Stimulated activated CD4-positive, alpha-beta T cell treated with anti-CD3 and anti-CD28 coated beads, Interleukin-12 subunit alpha, Interleukin-12 subunit beta, amount 100 ng/mL, for 4 hours (primary cell): ENCODE measurements around the gene G6PC2.
"Not testable (repeated sequence)": the region's sequence is repeated elsewhere in the genome, so short reads cannot be mapped to it uniquely, and the experiment has no call there.

Experiments
- DNase-seq: peaks from one replicate; pipeline ENCODE4 v3.0.0-alpha.2; 2020

The G6PC2 gene

DNA sequence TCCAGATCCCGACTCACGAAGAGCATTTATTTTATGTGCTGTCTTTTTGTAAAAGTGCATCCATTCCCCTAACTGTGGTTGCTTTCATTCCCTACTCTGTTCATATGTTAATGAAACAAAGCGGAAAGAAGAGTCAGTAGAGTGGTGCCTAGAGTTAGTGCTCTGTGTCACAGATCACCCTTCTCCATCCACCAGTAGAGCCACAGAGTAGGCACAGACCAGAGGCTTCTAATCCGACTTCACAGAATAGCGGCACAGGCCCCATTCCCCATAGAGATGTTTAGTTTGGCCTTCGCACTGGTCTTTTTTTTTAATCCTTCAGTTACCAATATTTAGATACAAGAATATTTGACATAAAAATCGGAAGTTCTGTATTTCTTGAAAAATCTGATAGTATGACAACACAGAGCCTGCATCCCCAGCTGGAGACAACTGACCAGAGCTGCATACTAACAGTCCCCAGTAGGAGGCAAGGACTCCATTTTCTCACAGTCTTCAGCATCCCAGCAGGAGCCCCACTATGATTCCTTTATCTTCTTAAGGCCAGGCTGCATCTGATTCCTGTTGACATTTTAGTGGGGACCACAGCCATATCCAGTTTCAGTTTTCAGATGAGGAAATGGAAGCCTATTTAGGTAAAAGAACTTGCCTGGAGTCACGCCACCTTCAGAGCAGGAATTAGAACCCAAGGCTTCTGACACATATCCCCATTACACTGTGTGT is 7.0 kb downstream of the G6PC2 start:
- no peak for DNase-seq

DNA sequence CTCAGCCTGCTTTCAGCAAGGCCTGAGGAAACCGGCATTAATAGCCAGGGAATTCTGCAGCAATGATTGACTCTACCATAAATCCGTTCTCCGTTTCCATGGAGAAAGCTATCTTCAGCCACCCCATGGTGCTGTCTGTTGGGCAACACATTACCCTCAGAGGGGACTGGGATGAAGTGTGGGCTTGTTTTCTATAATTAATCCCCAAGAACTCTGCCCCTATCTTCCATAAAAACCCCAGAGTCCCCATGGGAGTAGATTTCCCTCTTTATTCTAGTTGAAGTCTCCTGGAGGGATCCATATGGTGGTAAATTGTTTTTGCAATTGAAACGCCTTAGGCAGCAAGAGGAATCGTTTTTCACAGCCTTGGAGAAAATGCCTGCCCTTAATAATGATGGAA is 9.2 kb downstream of the G6PC2 start:
- no peak for DNase-seq

DNA sequence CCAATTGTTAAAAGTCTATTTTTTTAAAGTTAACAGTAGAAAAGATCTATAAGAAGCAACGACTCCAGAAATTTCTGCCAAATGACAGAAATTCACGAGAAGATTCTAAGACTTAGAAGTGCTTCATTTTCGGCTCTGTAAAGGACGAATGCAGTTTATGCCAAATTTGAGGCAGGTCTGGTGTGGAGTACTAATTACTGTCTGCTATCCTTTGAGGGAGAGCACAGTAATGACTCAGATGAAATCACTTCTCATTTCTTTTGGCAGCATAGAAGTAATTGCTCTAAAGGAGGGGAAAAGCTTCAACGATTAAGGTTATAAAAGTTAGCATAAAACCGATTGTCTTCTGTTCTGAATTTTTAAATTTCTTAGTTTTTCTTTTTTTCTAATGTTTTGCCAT is 11.4 kb downstream of the G6PC2 start:
- no peak for DNase-seq

DNA sequence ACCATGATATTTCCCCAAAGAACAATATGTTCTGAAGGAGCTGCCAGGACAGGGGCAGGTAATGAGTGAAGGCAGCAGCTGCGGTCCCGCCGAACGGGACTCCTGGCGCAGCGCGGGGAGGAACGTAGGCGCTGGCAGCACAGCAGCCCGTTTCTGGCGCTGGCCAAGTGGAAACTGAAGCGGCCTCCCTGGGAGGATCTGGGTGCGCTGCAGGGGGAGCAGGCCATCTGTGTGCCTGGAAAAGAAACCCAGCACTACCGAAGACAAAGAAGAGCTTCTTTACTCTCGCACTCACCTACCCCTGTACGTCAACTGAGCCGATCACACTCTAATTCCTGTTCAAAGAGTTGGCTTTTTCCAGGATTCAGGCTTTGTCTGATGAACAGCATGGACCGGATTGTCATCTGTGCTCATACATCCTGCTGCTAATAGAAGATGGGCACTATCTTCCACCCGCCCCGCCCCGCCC is 11.8 kb downstream of the G6PC2 start:
- DNase-seq = no peak

DNA sequence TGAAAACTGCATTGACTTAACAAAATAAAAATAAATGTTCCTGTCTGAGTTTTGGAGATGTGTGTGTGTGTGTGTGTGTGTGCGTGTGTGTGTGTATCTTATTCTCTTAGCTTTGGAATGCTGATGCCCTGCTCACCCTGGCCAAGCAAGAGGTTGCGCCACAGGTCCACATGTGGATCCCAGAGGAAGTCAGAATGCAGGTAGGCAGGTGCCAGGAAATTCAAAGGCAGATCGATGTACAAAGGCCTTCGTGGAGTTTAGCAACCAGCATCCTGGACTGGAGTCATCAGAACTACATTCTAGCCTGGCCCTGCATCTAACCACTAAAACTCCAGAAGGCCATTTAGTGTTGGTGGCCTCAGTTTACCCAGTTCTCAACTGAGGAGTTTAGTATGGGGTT is 12.4 kb downstream of the G6PC2 start:
- no peak for DNase-seq

DNA sequence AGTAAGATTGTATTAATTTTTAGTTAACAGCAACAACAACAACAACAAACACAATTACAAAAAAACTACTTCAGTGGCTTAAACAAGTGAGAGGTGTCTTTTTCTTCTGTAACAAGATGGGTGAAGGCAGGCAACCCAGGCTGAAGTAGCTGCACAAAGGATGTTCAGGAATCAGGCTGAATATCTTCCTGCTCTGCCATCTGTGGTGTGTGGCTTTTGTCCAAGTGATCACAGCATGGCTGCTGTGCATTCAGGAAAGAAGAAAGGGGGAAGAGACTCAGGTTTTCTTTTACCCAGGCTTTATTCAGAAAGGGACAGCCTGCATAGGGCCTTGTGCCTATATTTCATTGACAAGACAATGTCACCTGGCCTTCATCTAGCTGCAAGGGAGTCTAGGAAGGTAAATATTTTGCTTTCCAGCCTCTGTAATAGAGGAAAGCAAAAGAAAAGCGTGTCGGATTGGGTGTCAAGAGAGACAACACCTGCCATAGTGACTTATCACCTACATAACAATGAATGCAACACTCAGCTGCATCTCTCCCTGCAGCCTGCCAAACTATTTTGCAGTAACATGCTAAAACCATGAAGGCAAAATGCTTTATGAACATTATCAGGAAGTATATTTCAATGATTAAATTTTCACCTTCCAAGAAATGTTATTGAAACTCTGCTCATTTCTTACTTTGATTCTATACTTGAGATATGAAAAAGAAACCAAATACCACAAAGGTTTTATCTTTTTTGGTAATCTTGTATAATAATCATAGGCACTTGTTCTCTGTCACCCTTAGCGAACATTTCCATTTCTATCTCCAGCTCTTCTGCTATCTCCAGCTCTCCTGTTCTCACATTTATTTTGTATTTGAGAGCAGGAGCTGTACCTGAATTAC is 14.6 kb downstream of the G6PC2 start:
- DNase-seq = no peak

DNA sequence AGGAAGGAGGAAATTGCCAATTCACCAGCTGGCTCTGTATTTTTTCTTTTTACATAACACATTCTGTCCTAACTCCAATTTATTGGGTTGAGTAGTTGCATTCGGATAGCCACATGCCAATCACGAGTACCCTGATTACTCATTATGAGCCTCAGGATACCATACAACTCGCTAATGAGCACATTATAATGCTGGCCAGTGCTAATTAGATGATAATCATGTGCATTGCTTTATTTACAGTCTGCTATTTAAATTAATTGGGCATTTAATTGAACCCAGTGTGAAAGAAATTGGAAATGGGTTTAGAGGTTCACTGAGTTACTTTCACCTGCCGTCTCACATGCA is 15.2 kb downstream of the G6PC2 start:
- no peak for DNase-seq

DNA sequence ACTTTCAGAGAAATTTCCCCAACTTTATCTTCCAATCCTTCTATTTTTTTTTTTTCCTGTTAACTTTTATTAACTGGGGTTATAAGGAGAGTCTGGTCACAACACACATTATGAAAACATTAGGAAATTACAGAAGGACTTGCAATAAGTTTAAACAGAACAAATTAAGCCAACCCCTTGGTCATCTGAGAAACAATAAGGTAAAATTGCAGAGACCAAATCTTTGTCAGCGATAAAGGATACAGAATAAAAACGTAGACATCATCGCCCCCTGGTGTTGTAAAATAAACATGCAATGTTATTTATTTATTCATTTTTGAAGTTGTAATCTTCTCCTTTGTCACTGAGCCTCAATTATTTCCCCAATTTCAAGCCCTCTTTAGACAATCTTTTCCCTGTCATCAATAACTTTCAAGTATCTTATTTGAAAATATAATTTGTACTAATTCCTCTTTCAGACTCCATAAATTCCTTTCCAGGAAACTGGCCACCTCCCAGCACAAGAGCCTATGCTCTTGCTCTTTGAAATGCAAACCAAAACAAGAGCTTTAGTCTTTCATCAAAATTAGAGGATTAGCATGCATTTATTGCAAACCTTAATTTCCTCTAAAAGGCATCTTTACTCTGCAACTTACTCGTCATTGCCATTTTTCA is 19.5 kb downstream of the G6PC2 start:
- no peak for DNase-seq

DNA sequence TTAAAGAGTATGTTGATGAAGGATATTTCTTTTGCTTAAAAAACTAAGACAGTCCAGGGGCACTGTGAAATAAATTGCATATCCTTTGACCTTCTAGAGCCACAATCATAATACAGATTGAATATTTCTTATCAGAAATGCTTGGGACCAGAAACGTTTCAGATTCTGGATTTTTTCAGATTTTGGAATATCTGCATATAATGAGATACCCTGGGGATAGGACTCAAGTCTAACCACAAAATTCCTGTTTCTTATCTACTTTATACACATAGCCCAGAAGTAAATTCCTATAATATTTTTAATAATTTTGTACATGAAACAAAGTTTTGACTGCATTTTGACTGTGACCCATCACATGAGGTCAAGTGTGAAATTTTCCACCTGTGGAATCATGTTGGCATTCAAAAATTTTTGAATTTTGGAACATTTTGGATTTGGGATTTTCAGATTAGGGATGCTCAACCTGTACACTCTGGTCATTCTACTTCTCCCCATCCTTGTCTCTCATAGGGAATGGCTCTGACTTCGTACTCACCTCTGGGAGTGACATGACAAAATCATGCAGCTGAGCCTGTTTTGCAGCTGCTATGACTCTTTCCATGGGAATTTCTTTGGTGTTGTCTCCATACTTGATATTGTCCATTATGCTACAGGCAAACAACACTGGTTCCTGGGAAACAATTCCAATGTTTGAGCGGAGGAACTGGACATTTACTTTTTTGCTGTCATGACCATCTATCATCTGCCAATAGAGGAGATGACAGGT is 25.7 kb downstream of the G6PC2 start:
- DNase-seq = no peak

DNA sequence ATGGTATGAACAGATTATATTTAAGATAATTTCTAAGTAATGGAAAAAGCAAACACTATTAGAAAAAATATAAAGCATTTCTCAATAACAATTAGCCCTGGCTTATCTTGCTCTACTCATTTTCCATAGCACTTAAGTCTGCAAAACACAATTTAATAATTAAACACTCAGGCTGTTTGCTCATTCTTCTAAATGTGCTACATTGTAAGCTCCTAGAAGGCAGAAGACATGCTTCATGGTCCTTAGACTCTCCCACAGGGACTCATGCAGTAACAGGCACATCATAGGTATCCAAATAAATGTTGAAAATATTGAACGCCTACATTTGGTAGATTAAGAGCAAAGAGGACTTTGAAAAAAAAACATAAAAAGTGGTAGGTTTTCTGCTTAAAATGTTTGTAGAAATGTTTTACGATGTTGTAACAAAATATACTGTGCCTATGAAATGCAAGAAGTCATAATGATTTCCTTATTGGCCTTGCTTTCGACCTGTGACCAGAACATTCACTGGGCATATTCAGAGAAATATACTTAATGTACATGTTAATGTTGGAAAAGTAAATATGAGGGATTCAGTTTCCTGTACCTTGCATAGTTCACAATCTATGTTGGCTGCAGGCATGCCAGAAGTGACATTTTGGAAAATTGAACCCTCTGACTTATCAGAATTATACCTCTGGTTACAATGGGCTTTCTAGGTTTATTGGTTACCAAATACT is 27.2 kb downstream of the G6PC2 start:
- no peak for DNase-seq

DNA sequence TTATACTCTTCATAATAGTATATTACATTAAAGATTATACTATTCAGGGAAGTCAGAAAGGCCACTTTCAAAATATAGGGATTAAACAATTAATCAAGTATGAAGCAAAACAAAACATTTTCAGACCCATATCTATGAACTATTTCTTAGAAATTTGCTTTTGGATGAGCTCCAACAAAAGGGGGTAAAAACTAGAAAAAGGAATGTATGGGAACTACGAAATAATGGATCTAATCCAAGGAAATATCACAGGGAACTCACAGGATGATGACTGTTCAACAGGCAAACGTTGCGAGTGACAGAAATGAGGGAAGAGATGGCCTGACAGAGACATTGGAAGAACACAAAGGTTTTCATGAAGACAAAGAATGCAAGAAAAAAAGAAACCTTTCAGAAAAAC is 27.9 kb downstream of the G6PC2 start:
- no peak for DNase-seq

DNA sequence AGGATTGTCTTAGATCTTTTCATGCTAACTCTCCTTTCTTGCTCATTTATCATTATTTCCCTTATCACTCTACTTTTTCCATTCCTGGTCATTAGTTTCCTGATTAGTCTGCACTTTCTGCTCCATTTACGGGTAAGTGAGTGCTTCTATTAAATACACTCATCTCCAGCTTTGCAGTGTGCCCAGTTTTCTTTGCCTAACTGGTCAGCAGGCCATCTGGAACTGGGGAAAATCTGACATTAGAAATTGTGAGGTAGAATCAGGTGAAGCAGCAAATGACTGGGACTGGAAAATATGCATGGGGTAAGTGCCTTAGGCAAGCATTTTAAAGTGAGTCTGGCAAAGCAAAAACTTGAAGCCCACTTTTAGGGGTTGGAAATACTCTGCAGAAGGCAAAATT is 29.2 kb downstream of the G6PC2 start:
- DNase-seq = no peak

DNA sequence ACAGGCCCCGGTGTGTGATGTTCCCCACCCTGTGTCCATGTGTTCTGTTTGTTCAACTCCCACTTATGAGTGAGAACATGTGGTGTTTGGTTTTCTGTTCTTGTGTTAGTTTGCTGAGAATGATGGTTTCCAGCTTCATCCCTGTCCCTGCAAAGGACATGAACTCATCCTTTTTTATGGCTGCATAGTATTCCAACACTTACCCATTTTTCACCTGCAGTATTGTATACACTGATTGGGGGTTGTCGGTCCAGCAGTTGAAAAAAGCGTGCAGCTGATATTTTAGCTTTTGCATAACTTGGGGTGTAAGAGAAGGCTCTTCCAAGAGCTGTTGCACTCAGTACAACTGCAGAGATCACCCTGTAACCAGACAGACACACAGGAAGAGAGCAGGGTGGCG is 31.1 kb downstream of the G6PC2 start:
- not testable (repeated sequence) for DNase-seq

DNA sequence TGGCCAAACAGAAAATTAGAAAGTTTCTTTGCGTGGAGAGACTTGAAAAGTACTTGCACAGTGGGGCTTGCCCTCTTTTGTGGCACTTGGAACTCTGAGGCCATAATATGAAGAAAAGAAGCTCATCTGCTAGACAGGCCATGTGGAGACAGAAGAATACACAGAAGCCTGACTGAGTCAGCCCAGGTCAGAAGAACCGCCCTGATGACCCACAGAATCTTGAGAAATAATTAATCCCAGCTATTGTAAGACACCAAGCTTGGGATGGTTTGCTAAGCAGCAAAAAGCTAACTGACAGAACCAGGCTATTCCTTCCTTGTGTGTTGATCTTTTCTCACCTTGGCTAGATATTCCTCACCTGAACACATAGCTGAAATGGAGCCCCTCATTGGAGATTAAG is 33.7 kb downstream of the G6PC2 start:
- no peak for DNase-seq

DNA sequence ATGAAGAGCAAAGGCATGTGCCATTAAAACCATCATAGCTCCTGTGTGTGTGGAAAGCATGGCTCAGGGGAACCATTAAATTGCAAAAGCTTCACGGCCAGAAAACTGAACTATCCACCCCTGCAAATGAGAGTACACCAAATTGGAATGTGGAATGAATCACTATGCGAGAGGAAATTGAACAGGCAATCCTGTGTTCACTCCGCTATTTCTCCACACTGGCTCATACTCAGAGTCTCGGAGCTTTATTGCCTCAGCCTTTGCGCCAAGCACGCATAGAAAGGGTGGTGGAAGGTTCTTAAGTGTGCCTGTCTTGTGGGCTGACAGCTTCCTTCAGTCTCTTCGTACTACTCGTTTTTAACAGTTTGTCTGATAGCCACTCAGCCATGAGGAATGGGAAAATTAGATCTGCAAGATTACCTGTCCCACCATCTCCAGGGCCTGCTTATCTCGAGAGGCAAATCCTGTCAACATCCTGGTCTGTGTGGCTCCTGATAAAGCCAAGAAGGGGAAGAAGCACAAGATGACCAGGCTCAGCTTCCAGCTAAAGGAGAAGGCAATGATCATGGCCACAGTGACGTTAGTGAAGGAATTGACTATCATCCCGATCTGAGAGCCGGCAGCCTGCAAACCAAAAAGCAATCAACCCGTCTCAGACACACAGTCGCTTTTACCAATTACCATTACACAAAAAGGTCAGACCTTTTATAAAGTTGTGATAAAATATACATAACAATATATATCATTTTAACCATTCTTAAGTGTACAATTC is 34.9 kb downstream of the G6PC2 start:
- DNase-seq = no peak

DNA sequence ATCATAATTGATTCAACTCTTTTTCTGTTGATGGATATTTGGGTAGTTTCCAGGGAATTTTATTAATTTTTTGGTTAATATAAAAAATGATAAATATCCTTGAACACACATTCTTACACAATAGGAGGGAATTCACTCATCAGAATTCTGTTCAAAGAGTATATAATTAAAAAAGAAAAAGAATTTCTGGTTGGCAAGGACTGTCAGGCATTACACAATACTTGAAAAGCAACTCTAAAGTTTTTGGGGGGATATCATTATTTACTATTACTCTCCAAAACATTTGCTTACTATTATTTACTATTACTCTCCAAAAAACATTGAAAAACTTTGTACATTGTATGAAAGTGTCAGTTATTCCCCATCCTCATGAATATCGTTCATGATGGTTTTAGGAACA is 38.0 kb downstream of the G6PC2 start:
- no peak for DNase-seq

DNA sequence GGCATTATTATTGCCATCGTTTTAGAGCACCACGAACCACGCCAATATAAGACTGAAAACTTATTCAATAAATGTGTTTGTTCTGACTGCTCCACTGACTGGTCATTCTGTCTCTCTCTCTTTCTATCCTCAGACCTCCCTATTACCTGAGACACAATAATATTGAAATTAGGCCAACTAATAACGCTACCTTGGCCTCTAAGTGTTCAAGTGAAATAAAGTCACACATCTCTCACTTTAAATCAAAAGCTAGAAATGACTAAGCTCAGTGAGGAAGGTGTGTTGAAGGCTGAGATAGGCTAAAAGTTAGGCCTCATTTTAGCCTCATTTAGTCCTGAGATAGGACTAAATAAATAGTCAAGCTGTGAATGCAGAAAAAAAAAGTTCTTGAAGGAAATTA is 38.8 kb downstream of the G6PC2 start:
- DNase-seq = no peak

DNA sequence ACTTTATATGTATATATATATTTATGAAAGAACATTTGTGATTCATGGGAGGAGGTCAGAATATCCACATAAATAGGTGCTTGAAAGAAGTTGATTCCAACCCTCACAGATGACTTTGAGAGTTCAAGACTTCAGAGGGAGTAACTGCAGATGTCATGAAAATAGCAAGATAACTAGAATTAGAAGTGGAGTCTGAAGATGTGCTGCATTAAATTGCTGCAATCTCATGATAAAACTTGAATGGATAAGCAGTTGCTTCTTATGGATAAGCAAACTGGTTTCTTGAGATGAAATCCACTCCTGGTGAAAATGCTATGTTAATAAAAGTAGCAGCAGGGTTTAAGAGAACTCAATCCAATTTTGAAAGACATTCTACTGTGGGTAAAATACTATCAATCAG is 40.2 kb downstream of the G6PC2 start:
- no peak for DNase-seq

DNA sequence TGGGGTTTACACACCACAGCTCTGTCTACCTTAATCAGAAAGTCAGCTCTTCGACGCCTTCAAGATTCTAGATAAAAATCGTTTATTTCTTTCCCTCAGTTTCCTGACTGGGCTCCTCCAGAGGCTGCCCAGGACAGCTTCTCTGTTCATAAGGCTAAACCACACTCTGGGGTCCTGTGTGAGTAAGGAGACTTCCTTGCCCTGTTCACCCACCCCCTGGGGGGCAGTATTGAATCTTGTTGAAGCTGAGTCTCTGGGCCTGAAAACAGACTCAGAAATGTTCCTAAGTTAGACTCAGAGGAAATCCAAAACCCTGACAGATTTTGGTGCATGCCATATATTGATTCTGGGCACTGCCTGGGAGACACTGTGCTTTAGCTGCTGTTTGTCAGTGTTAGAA is 43.0 kb downstream of the G6PC2 start:
- no peak for DNase-seq

DNA sequence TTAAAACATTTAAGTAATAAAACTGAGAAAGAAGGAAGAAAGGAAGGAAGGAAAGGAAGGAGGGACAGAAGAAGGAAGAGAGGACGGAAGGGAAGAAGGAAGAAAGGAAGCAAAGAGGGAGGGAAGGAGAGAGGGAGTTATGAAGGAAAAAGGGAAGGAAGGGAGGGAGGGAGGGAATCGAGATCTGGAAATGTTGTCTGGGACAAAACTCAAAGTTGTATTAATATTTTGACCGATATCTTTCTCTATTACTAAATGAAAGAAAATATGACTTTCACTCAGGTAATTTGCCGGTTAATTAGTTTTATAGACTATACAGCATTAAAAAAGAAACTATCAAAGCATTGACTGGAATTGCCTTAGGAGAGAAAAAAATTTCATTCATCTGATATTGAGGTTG is 44.4 kb downstream of the G6PC2 start:
- no peak for DNase-seq

DNA sequence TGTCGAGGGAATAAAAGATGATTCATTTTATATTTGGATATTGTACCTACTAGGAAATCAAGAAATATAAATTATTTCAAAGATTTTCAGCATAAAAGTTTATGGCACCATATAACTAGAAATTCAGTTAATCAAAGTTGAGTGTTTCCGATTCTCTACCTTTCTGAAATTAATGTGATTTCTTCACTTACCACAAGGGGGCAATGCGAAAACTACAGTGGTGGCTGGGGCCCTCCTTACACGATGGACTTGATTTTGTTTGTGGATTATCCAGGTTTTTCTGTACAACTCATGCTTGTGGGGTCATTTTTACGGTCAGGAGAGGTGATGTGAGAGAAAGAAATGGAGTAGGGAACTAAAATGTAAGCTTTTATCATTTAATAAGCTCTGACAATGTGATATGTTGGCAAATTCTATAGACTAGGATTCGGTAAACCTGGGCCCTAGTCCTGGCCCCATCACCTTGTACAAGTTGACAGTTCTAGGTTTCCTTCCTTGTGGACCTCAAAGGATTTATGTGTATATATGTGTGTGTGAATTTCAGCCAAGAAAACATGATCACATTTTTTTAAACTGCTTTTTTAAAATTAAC is 47.6 kb downstream of the G6PC2 start:
- DNase-seq = no peak
